Measurements from ENCODE around the gene WSCD1.

DNA sequence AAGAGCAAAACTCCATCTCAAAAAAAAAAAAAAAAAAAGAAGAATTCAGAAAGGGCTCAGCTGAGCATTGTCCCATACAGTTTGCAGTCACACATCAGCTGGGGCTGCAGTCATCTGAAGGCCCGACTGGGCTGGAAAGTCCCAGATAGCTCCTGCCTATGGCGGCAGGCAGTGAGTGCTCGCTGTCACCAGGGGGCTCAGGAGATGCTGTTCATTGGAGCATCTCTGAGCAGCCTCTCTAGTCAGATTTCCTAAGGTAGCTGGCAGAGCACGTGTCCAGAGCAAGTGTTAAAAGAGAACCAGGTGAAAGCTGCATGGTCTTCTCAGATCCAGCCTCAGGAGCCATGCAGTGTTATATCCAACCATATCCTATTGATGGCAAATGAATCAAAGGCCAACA lies 75.8 kb downstream of the WSCD1 start:
- TF ChIP-seq CTCF (tag by site-specific recombination; IDR thresholded peaks at IDR 0.05) (no peak), ZNF76 (tag by site-specific recombination; IDR thresholded peaks at IDR 0.05; ENCODE audit: borderline replicate concordance, low read depth) (no peak), ZNF157 (tag by site-specific recombination; IDR thresholded peaks at IDR 0.05) (no peak)

Data from HEK293 (cell line).